Measurements from ENCODE around the gene HEXA.

Gene HEXA

DNA sequence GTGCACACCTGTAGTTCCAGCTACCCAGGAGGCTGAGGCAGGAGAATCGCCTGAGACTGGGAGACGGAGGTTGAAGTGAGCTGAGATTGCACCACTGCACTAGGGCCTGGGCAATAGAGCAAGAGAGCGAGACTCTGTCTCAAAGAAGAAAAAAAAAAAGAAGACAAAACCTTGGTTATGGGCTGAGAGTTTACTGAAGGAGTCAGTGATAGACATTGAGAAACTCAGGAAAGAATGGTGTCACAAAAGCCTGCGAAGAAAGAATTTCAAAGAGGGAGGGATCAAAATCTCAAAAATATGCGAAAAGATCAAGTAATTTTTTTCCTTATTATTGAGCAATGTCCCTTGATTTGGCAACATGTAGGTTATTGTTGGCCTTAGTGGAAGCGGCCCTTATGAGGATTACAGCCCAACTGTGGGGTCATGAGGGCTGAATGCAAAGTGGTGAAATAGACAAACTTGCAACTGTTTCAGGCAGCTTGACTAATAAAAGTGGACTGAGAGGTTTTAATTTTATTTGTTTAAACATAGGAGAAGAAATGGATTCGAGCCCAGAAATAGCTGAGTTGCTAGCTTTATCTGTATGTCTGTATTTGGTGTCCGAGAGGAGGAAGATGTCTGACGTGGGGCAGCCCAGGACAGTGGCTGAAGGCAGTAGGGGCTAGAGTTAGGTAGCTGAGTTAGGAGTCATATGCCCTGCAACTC, 37.0 kb downstream of the HEXA start:
- in situ Hi-C loops (cut with HindIII; ENCODE audit: low pct_unique_long_range_greater_than_20kb, low sequenced_read_pairs), result no loop called here
- TF ChIP-seq JUND (IDR thresholded peaks at IDR 0.05; ENCODE audit: low read depth), result no peak
- no peak for DNase-seq (ENCODE audit: low read depth in 1 of 2, low spot score in 1 of 2)

DNA sequence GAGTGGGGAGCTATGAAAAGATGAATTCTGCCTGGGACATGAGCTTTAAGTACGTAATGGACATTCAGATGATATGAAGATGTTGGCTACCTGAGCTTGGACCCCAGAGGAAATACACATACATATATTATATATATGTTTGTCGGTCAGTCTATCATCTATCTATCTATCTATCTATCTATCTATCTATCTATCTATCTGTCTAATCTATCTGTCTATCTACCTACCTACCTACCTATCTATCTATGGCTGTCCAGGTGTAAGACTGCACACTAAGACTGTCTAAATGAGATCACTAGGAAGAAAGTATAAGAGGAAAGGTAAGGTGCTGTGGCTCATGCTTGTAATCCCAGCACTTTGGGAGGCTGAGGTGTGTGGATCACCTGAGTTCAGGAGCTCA, 37.7 kb downstream of the HEXA start:
- DNase-seq (ENCODE audit: low read depth in 1 of 2, low spot score in 1 of 2), result no peak
- no peak for TF ChIP-seq JUND (IDR thresholded peaks at IDR 0.05; ENCODE audit: low read depth)

GRCh38 chr15:72334842-72335241, 41.0 kb downstream of the HEXA start:
- TF ChIP-seq JUND (IDR thresholded peaks at IDR 0.05; ENCODE audit: low read depth), result no peak
- in situ Hi-C loops (cut with HindIII; ENCODE audit: low pct_unique_long_range_greater_than_20kb, low sequenced_read_pairs), result no loop called here
- DNase-seq (ENCODE audit: low read depth in 1 of 2, low spot score in 1 of 2), result no peak

More for the DNA sequence above, 37.7 kb downstream of the HEXA start:
- in situ Hi-C loops (cut with HindIII; ENCODE audit: low pct_unique_long_range_greater_than_20kb, low sequenced_read_pairs), result no loop called here

DNA sequence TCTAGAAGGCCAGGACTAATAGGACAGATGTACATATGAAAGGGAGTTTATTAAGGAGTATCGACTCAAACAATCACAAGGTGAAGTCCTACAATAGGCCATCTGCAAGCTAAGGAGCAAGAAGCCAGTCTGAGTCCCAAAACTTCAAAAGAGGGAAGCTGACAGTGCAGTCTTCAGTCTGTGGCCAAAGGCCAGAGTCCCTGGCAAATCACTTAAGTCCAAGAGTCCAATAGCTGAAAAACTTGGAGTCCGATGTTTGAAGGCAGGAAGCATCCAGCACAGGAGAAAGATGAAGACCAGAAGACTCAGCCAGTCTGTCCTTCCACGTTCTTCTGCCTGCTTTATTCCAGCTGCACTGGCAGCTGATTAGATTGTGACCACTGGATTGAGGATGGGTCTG, 44.8 kb downstream of the HEXA start:
- in situ Hi-C loops (cut with HindIII; ENCODE audit: low pct_unique_long_range_greater_than_20kb, low sequenced_read_pairs), result no loop called here
- DNase-seq (ENCODE audit: low read depth in 1 of 2, low spot score in 1 of 2), result no peak
- TF ChIP-seq JUND (IDR thresholded peaks at IDR 0.05; ENCODE audit: low read depth), result no peak

- no peak for DNase-seq (ENCODE audit: low read depth in 1 of 2, low spot score in 1 of 2)
- no peak for TF ChIP-seq JUND (IDR thresholded peaks at IDR 0.05; ENCODE audit: low read depth)
- in situ Hi-C loops (cut with HindIII; ENCODE audit: low pct_unique_long_range_greater_than_20kb, low sequenced_read_pairs), result no loop called here
These were observed 52.1 kb downstream of the HEXA start for GRCh38 chr15:72323752-72324151.

DNA sequence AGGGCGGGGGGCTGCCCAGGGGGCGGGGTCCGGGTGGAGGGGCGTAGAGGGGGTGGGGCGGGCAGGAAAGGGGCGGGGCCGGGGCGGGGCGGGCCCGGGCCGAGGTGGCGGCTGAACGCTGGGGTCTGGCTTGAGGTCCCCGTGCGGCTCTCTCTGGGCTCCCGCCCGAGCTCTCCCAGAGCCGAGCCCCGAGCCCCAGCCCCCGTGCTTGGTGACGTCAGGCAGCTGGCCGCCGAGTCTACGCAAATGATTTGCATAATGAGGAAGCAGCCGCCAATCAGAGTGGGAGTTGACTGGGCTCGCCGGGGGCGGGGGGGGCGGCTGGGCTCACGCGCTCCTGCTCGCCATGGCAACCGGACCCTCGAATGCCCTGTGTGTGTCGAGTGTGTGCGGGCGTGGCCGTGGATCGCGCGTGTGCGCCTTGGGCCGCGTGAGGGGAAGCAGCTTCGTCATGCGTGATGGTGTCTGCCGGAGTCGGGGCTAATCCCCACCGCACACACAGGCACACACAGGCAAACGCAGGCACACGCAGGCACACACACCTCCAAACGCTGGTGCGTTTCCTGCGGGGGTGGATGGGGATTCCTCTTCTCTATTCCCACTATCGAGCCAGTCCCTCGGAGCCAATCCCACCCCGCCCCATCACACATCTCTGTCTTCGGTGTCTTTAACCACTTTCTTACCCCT, 55.7 kb downstream of the HEXA start, which contains the start of gene CELF6:
Gene CELF6, minus strand, starts transcription at position 173 of the 687 bp plus-strand sequence. CDS start 283 bp downstream, outside the sequence.
- no peak for TF ChIP-seq JUND (IDR thresholded peaks at IDR 0.05; ENCODE audit: low read depth)
- DNase-seq (ENCODE audit: low read depth in 1 of 2, low spot score in 1 of 2), result peak; percentile 96 to 97
- in situ Hi-C loops (cut with HindIII; ENCODE audit: low pct_unique_long_range_greater_than_20kb, low sequenced_read_pairs), result no loop called here

DNA sequence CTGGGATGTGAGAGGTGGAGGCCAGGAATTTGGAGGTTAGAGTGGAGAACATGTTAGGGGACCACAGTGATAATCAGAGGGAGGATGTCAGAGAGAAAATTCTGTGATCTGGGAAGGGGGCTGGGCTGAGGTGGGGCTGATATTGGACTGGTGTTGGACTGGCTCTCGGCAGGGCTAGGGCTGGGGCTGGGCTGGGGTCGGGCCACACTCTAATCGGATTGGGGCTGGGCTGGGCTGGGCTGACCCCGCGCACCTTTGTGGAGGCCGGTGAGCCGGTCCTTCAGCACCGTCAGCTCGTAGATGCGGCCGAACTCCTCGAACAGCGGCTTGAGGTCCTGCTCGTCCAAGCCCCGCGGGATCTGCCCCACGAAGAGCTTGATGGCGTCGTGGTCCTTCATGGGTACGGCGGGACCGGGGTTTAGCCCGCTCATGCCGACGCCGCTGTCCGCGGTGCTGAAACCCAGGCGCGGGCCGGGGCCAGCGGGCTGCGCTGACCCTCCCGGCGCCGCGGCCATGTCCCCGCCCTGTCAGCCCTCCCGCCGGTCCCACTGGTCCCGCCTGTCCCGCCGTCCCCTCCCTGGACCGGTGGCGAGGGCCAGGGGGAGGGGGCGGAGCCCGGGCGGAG, 56.3 kb downstream of the HEXA start:
- peak; percentile 89 for DNase-seq (ENCODE audit: low read depth in 1 of 2, low spot score in 1 of 2)
- TF ChIP-seq JUND (IDR thresholded peaks at IDR 0.05; ENCODE audit: low read depth), result no peak
- in situ Hi-C loops (cut with HindIII; ENCODE audit: low pct_unique_long_range_greater_than_20kb, low sequenced_read_pairs), result no loop called here

GRCh38 chr15:72318408-72318942, 57.3 kb downstream of the HEXA start:
- TF ChIP-seq JUND (IDR thresholded peaks at IDR 0.05; ENCODE audit: low read depth), result no peak
- DNase-seq (ENCODE audit: low read depth in 1 of 2, low spot score in 1 of 2), result no peak
- in situ Hi-C loops (cut with HindIII; ENCODE audit: low pct_unique_long_range_greater_than_20kb, low sequenced_read_pairs), result no loop called here

GRCh38 chr15:72315706-72316370, 60.0 kb downstream of the HEXA start:
- in situ Hi-C loops (cut with HindIII; ENCODE audit: low pct_unique_long_range_greater_than_20kb, low sequenced_read_pairs), result no loop called here
- TF ChIP-seq JUND (IDR thresholded peaks at IDR 0.05; ENCODE audit: low read depth), result no peak
- DNase-seq (ENCODE audit: low read depth in 1 of 2, low spot score in 1 of 2), result no peak

- in situ Hi-C loops (cut with HindIII; ENCODE audit: low pct_unique_long_range_greater_than_20kb, low sequenced_read_pairs), result no loop called here
- TF ChIP-seq JUND (IDR thresholded peaks at IDR 0.05; ENCODE audit: low read depth), result no peak
- no peak for DNase-seq (ENCODE audit: low read depth in 1 of 2, low spot score in 1 of 2)
These were observed 61.9 kb downstream of the HEXA start for GRCh38 chr15:72313881-72314280.

- in situ Hi-C loops (cut with HindIII; ENCODE audit: low pct_unique_long_range_greater_than_20kb, low sequenced_read_pairs), result no loop called here
- no peak for TF ChIP-seq JUND (IDR thresholded peaks at IDR 0.05; ENCODE audit: low read depth)
- DNase-seq (ENCODE audit: low read depth in 1 of 2, low spot score in 1 of 2), result no peak
These were observed 62.4 kb downstream of the HEXA start for GRCh38 chr15:72313448-72313840.

GRCh38 chr15:72312605-72313447, 63.0 kb downstream of the HEXA start:
- TF ChIP-seq JUND (IDR thresholded peaks at IDR 0.05; ENCODE audit: low read depth), result no peak
- DNase-seq (ENCODE audit: low read depth in 1 of 2, low spot score in 1 of 2), result peak; percentile 73 to 80
- in situ Hi-C loops (cut with HindIII; ENCODE audit: low pct_unique_long_range_greater_than_20kb, low sequenced_read_pairs), result no loop called here
